ENCODE measurements around the gene DNTTIP2. TPM values are rescaled to one million over a fixed set of nuclear protein-coding genes. Genes with fewer than 3 reads are reported as not detected.

The DNTTIP2 gene
- total and polyA plus RNA-seq, 2 donors (not counting 1 experiment from before 2014, with no cell fraction given) = 19.2 to 32.8 TPM

GRCh38 chr1:93817819-93818569 is 61.0 kb downstream of the DNTTIP2 start:
- Histone ChIP-seq H3K27ac (ENCODE audit: insufficient read depth, low read length) (no peak overlapping the region), H3K79me2 (ENCODE audit: control insufficient read depth, insufficient read depth, low read length) (no peaks in the 10 kb centered on the region), H3K4me3 (replicated peaks in 1 of 4; ENCODE audit: control extremely low read depth in 1 of 4, insufficient read depth in 1 of 4, low read depth in 3 of 4, low read length in 4 of 4) (no peak overlapping the region), H3K9ac (ENCODE audit: insufficient read depth, low read length) (no peak overlapping the region), H3K4me2 (ENCODE audit: extremely low read depth, insufficient read depth, low read length) (no peak overlapping the region), H4K20me1 (ENCODE audit: control insufficient read depth, extremely low read depth, insufficient read depth, low read length) (no peaks in the 10 kb centered on the region), H2AFZ (ENCODE audit: low read length) (no peak overlapping the region), H3K36me3 (ENCODE audit: control insufficient read depth, insufficient read depth, low read length) (no peaks in the 10 kb centered on the region), H3K9me3 (ENCODE audit: control insufficient read depth, insufficient read depth, low read depth, low read length) (no peaks in the 10 kb centered on the region), H3K27me3 (ENCODE audit: control insufficient read depth, insufficient read depth, low read length) (no peaks in the 10 kb centered on the region), H3K4me1 (ENCODE audit: control insufficient read depth, extremely low read depth, insufficient read depth, low read length) (peaks cover 15% of the 10 kb centered on the region)
- TF ChIP-seq CTCF (conservative IDR thresholded peaks at IDR 0.05 in 1 of 2, IDR thresholded peaks at IDR 0.05 in 1 of 2; ENCODE audit: low read depth in 1 of 2, low read length in 2 of 2) (no peak), EZH2 (IDR thresholded peaks at IDR 0.05; ENCODE audit: low read length, missing control alignments) (no peak)
- no peak for DNase-seq (ENCODE audit: low read depth in 2 of 2)

GRCh38 chr1:93816970-93817678 is 61.9 kb downstream of the DNTTIP2 start:
- Histone ChIP-seq H3K79me2 (ENCODE audit: control insufficient read depth, insufficient read depth, low read length) (no peaks in the 10 kb centered on the region), H2AFZ (ENCODE audit: low read length) (no peak overlapping the region), H3K4me2 (ENCODE audit: extremely low read depth, insufficient read depth, low read length) (no peak overlapping the region), H3K27ac (ENCODE audit: insufficient read depth, low read length) (no peak overlapping the region), H3K36me3 (ENCODE audit: control insufficient read depth, insufficient read depth, low read length) (no peaks in the 10 kb centered on the region), H3K4me3 (replicated peaks in 1 of 4; ENCODE audit: control extremely low read depth in 1 of 4, insufficient read depth in 1 of 4, low read depth in 3 of 4, low read length in 4 of 4) (no peak overlapping the region), H3K9me3 (ENCODE audit: control insufficient read depth, insufficient read depth, low read depth, low read length) (no peaks in the 10 kb centered on the region), H3K27me3 (ENCODE audit: control insufficient read depth, insufficient read depth, low read length) (no peaks in the 10 kb centered on the region), H4K20me1 (ENCODE audit: control insufficient read depth, extremely low read depth, insufficient read depth, low read length) (no peaks in the 10 kb centered on the region), H3K9ac (ENCODE audit: insufficient read depth, low read length) (no peak overlapping the region), H3K4me1 (ENCODE audit: control insufficient read depth, extremely low read depth, insufficient read depth, low read length) (peaks cover 15% of the 10 kb centered on the region)
- peak; percentile 61 to 72 for DNase-seq (ENCODE audit: low read depth in 2 of 2)
- no peak for TF ChIP-seq EZH2 (IDR thresholded peaks at IDR 0.05; ENCODE audit: low read length, missing control alignments)
- no peak for TF ChIP-seq CTCF (conservative IDR thresholded peaks at IDR 0.05 in 1 of 2, IDR thresholded peaks at IDR 0.05 in 1 of 2; ENCODE audit: low read depth in 1 of 2, low read length in 2 of 2)

Other genes starting within 250 kb of the DNTTIP2 start
- gene BCAR3, start 197.4 kb downstream of the DNTTIP2 start, total RNA-seq = 34.4 and 35.2 TPM in 2 replicates
- 12.6 and 19.9 TPM in 2 replicates for gene BCAR3, start 197.4 kb downstream of the DNTTIP2 start, polyA plus RNA-seq
- gene GCLM, start 30.2 kb upstream of the DNTTIP2 start, total RNA-seq = 16.2 and 28.6 TPM in 2 replicates
- 35.8 and 45.4 TPM in 2 replicates for gene GCLM, start 30.2 kb upstream of the DNTTIP2 start, polyA plus RNA-seq
- gene ABCA4, start 241.9 kb upstream of the DNTTIP2 start, total RNA-seq = 0.26 and 0.33 TPM in 2 replicates
- 0.02 and 0.07 TPM in 2 replicates for gene ABCA4, start 241.9 kb upstream of the DNTTIP2 start, polyA plus RNA-seq